Transverse colon (tissue), 4 donors: ENCODE results near the gene SCT.

Experiments used
- CTCF ChIP-seq, 5 experiments: fragments of 200-600 bp in 3 of 5; fragments of 450-650 bp in 2 of 5; sonication (generic) in 3 of 5; IDR thresholded peaks; 1 replicate in 2 of 5; 2 replicates in 3 of 5; pipeline ENCODE4 v1.5.1; 2016 to 2017; ENCODE audit warnings: antibody characterized with exemption in 5 of 5, inconsistent platforms in 3 of 5, mild to moderate bottlenecking in 2 of 5, moderate library complexity in 1 of 5
- EP300 ChIP-seq: sonication (generic); formaldehyde crosslinking; IDR thresholded peaks from one replicate; pipeline ENCODE4 v1.6.1; 2017; ENCODE audit warnings: antibody characterized with exemption, low read depth
- POLR2A ChIP-seq: fragments of 450-650 bp; IDR thresholded peaks from one replicate; pipeline ENCODE4 v1.6.1; 2016; ENCODE audit warnings: antibody characterized with exemption, mild to moderate bottlenecking, moderate library complexity
- POLR2AphosphoS5 ChIP-seq, 3 donors: sonication (generic); formaldehyde crosslinking; IDR thresholded peaks; one replicate each; pipeline ENCODE4 v1.6.1; 2016; ENCODE audit warnings: antibody characterized with exemption in 3 of 3

- TF ChIP-seq POLR2AphosphoS5 (IDR thresholded peaks at IDR 0.05) = no peak
- TF ChIP-seq POLR2A = no peak
- TF ChIP-seq CTCF (IDR thresholded peaks at IDR 0.05) = no peak
- no peak for TF ChIP-seq EP300
These were observed 13.2 kb upstream of the SCT start for GRCh38 chr11:640021-640706.
